NOMO-1 treated with DMSO at 0.1 percent for 48 hours (cell line): Measurements from ENCODE around the gene PCDHGB4.
"Not testable (repeated sequence)": the region's sequence is repeated elsewhere in the genome, so short reads cannot be mapped to it uniquely, and the experiment has no call there.

Experiments
- DNase-seq: peaks from one replicate; lab custom pipeline; 2025; ENCODE audit not compliant: unreplicated experiment; lab: John Stamatoyannopoulos, UW

PCDHGB4 gene

DNA sequence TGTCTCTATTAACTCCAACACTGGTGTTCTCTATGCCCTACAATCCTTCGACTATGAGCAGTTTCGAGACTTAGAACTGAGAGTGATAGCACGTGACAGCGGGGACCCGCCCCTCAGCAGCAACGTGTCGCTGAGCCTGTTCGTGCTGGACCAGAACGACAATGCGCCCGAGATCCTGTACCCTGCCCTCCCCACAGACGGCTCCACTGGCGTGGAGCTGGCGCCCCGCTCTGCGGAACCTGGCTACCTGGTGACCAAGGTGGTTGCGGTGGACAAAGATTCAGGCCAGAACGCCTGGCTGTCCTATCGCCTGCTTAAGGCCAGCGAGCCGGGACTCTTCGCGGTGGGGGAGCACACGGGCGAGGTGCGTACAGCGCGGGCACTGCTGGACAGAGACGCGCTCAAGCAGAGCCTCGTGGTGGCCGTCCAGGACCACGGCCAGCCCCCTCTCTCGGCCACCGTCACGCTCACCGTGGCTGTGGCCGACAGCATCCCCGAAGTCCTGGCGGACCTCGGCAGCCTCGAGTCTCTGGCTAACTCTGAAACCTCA, 35.3 kb downstream of the PCDHGB4 start:
- no peak for DNase-seq

DNA sequence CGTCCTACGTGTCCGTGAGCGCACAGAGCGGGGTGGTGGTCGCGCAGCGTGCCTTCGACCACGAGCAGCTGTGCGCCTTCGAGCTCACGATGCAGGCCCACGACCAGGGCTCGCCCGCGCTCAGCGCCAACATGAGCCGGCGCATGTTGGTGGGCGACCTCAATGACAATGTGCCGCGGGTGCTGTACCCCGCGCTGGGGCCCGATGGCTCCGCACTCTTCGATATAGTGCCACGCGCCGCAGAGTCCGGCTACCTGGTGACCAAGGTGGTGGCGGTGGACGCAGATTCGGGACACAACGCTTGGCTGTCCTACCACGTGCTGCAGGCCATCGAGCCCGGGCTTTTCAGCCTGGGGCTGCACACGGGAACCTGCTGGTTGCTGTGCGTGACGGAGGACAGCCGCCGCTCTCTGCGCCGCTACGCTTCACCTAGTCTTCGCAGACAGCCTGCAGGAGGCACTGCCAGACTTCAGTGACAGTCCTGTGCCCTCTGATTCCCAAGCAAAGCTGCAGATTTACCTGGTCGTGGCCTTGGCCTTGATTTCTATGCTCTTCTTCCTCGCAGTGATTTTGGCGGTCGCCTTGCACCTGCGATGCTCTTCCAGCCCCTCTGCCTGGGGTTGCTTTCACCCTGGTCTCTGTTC, 40.4 kb downstream of the PCDHGB4 start:
- DNase-seq: no peak

DNA sequence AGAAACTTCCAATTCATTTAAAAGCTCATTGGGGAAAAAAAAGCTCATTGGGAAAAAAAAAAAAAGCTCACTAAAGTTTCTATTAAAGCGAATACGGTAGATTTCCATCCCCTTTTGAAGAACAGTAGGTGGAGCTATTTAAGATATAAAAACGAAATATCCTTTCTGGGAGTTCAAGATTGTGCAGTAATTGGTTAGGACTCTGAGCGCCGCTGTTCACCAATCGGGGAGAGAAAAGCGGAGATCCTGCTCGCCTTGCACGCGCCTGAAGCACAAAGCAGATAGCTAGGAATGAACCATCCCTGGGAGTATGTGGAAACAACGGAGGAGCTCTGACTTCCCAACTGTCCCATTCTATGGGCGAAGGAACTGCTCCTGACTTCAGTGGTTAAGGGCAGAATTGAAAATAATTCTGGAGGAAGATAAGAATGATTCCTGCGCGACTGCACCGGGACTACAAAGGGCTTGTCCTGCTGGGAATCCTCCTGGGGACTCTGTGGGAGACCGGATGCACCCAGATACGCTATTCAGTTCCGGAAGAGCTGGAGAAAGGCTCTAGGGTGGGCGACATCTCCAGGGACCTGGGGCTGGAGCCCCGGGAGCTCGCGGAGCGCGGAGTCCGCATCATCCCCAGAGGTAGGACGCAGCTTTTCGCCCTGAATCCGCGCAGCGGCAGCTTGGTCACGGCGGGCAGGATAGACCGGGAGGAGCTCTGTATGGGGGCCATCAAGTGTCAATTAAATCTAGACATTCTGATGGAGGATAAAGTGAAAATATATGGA, 43.0 kb downstream of the PCDHGB4 start, which contains the start of gene PCDHGA12:
TSS of gene PCDHGA12 (plus strand) at position 176 of the 782 bp plus-strand sequence. CDS start at position 429, 253 bp downstream.
- peak; percentile 52 for DNase-seq

DNA sequence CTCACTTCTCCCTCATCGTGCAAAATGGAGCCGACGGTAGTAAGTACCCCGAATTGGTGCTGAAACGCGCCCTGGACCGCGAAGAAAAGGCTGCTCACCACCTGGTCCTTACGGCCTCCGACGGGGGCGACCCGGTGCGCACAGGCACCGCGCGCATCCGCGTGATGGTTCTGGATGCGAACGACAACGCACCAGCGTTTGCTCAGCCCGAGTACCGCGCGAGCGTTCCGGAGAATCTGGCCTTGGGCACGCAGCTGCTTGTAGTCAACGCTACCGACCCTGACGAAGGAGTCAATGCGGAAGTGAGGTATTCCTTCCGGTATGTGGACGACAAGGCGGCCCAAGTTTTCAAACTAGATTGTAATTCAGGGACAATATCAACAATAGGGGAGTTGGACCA, 43.8 kb downstream of the PCDHGB4 start:
- no peak for DNase-seq

DNA sequence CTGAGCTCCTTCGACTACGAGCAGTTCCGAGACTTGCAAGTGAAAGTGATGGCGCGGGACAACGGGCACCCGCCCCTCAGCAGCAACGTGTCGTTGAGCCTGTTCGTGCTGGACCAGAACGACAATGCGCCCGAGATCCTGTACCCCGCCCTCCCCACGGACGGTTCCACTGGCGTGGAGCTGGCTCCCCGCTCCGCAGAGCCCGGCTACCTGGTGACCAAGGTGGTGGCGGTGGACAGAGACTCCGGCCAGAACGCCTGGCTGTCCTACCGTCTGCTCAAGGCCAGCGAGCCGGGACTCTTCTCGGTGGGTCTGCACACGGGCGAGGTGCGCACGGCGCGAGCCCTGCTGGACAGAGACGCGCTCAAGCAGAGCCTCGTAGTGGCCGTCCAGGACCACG, 44.8 kb downstream of the PCDHGB4 start:
- DNase-seq: not testable (repeated sequence)

DNA sequence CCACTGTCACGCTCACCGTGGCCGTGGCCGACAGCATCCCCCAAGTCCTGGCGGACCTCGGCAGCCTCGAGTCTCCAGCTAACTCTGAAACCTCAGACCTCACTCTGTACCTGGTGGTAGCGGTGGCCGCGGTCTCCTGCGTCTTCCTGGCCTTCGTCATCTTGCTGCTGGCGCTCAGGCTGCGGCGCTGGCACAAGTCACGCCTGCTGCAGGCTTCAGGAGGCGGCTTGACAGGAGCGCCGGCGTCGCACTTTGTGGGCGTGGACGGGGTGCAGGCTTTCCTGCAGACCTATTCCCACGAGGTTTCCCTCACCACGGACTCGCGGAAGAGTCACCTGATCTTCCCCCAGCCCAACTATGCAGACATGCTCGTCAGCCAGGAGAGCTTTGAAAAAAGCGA, 45.2 kb downstream of the PCDHGB4 start:
- DNase-seq: not testable (repeated sequence)

DNA sequence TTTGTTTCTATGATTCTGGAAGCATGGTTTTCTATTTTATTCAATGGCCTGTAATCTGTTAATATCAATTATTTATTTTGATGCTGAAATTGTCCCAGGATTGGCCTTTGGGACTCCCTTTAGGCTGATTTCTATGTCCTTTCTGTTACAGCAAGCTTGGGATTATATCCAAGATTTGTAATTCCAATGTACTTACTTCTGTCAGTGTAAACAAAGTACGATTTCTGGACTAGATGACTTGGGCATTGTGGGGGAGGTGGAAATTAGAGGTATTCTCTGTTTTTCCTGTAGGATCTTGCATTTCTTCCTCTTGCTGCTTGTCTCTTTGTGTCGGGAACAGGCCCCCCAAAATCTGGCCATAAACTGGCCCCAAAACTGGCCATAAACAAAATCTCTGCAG, 46.5 kb downstream of the PCDHGB4 start:
- DNase-seq: no peak

DNA sequence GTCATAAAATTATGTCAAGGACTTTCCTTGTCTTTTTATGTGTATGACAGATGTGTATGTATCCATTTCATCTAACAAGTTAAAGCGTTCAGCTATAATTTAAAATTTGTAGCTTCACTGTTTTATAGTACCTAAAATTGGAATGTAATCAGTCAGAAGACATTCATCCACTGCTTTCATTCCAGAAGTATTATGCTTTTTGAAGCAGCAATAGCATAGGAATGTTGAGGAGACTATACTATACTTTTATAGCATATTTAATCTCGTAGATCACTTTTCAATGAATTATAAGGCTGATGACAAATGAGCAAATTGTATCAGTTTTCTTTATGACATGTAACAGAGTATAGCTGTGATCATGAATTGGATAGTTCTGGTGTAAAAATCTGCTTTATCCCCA, 49.7 kb downstream of the PCDHGB4 start:
- DNase-seq: no peak

DNA sequence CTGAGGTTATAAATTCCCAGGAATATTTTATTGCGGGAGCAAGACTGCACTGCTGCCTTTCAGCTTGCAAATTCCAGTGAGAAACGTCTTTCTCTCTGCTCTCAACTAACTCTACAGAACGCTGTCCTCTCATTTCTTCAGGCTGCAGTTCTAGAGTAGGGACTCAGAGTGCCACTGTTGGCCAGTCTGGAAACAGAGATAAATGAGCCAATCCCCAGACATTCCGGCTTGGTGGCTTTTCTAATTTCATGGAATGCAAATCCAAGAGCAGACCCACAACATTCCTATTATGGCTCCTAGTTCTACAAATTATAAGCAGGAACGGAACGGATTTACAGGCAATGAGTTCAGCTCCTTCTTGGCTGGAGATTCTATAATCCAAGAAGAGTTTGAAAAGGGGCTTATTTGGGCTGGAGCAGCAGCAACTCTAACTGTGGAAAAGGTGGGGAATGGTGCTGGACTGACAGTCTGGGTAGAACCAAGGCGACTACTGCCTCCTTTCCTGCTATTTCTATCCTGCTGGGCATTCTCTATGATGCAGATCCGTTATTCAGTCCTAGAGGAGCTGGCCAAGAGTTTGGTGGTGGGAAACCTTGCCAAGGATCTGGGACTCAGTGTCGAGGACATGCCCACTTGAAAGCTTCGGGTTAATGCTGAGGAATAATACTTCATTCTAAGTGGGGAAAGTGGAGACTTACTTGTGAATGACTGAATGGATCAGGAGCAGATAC, 52.1 kb downstream of the PCDHGB4 start:
- no peak for DNase-seq
